Measurements from ENCODE around the gene CHD1L. TPM values are rescaled to one million over a fixed set of nuclear protein-coding genes. Genes with fewer than 3 reads are reported as not detected.
A peak's percentile ranks its signal among the peaks of the same experiment; 100 is the strongest.
"Not testable (repeated sequence)": the region's sequence is repeated elsewhere in the genome, so short reads cannot be mapped to it uniquely, and the experiment has no call there.

The CHD1L gene
- total RNA-seq, 1 donor from 2014 or later: 85.5 TPM

GRCh38 chr1:147235822-147236221 is 6.7 kb upstream of the CHD1L start:
- peaks cover 2% of the 10 kb centered on the region for H3K9me3 Mint-ChIP-seq
- H3K27me3 Mint-ChIP-seq (ENCODE audit: low read depth): peaks cover 2% of the 10 kb centered on the region
- DNase-seq (ENCODE audit: low read depth, low spot score): no peak
- H3K4me3 Mint-ChIP-seq: no peak overlapping the region
- TF ChIP-seq CTCF (conservative IDR thresholded peaks at IDR 0.05): no peak
- peaks cover 9% of the 10 kb centered on the region for H3K36me3 Mint-ChIP-seq (ENCODE audit: low read depth)
- no peak overlapping the region for H3K27ac Mint-ChIP-seq (ENCODE audit: unreplicated experiment)
- peaks cover 5% of the 10 kb centered on the region for H3K4me1 Mint-ChIP-seq

- no peak overlapping the region for H3K4me3 Mint-ChIP-seq
- DNase-seq (ENCODE audit: low read depth, low spot score): no peak
- peaks cover 5% of the 10 kb centered on the region for H3K4me1 Mint-ChIP-seq
- H3K27me3 Mint-ChIP-seq (ENCODE audit: low read depth): peaks cover 2% of the 10 kb centered on the region
- no peak for TF ChIP-seq CTCF (conservative IDR thresholded peaks at IDR 0.05)
- peaks cover 3% of the 10 kb centered on the region for H3K36me3 Mint-ChIP-seq (ENCODE audit: low read depth)
- peaks cover 2% of the 10 kb centered on the region for H3K9me3 Mint-ChIP-seq
- H3K27ac Mint-ChIP-seq (ENCODE audit: unreplicated experiment): no peak overlapping the region
Measured at GRCh38 chr1:147236448-147236847, 6.0 kb upstream of the CHD1L start.

- no peak for TF ChIP-seq CTCF (conservative IDR thresholded peaks at IDR 0.05)
- H3K27ac Mint-ChIP-seq (ENCODE audit: unreplicated experiment): no peak overlapping the region
- H3K9me3 Mint-ChIP-seq: peaks cover 2% of the 10 kb centered on the region
- DNase-seq (ENCODE audit: low read depth, low spot score): no peak
- peaks cover 3% of the 10 kb centered on the region for H3K36me3 Mint-ChIP-seq (ENCODE audit: low read depth)
- peaks cover 2% of the 10 kb centered on the region for H3K27me3 Mint-ChIP-seq (ENCODE audit: low read depth)
- H3K4me3 Mint-ChIP-seq: no peak overlapping the region
- H3K4me1 Mint-ChIP-seq: peaks cover 8% of the 10 kb centered on the region
Measured at GRCh38 chr1:147236959-147237791, 5.3 kb upstream of the CHD1L start.

- Mint-ChIP-seq H3K4me1 (peaks cover 9% of the 10 kb centered on the region), H3K27me3 (ENCODE audit: low read depth) (peaks cover 2% of the 10 kb centered on the region), H3K4me3 (no peak overlapping the region), H3K36me3 (ENCODE audit: low read depth) (peaks cover 3% of the 10 kb centered on the region), H3K27ac (ENCODE audit: unreplicated experiment) (no peak overlapping the region), H3K9me3 (peaks cover 2% of the 10 kb centered on the region)
- no peak for TF ChIP-seq CTCF (conservative IDR thresholded peaks at IDR 0.05)
- DNase-seq (ENCODE audit: low read depth, low spot score): no peak
Measured at GRCh38 chr1:147238053-147238902, 4.2 kb upstream of the CHD1L start.

- peaks cover 2% of the 10 kb centered on the region for H3K27me3 Mint-ChIP-seq (ENCODE audit: low read depth)
- peaks cover 14% of the 10 kb centered on the region for H3K4me1 Mint-ChIP-seq
- peaks cover 1% of the 10 kb centered on the region for H3K36me3 Mint-ChIP-seq (ENCODE audit: low read depth)
- peak overlapping the region; percentile 17 for H3K4me3 Mint-ChIP-seq
- no peak overlapping the region for H3K27ac Mint-ChIP-seq (ENCODE audit: unreplicated experiment)
- no peak for DNase-seq (ENCODE audit: low read depth, low spot score)
- peaks cover under 1% of the 10 kb centered on the region for H3K9me3 Mint-ChIP-seq
- no peak for TF ChIP-seq CTCF (conservative IDR thresholded peaks at IDR 0.05)
Measured at GRCh38 chr1:147238925-147239820, 3.3 kb upstream of the CHD1L start.

GRCh38 chr1:147240131-147240721 is 2.3 kb upstream of the CHD1L start:
- H3K9me3 Mint-ChIP-seq; H3K27ac Mint-ChIP-seq (ENCODE audit: unreplicated experiment); DNase-seq (ENCODE audit: low read depth, low spot score); H3K36me3 Mint-ChIP-seq (ENCODE audit: low read depth); H3K27me3 Mint-ChIP-seq (ENCODE audit: low read depth): not testable (repeated sequence)
- Mint-ChIP-seq H3K4me1 (peaks cover 20% of the 10 kb centered on the region), H3K4me3 (peak overlapping the region; percentile 67)

All from neural crest cell (in vitro differentiated cells).